ENCODE measurements around the gene WDR41. TPM values are rescaled to one million over a fixed set of nuclear protein-coding genes. Genes with fewer than 3 reads are reported as not detected.

Gene WDR41
- total and polyA plus RNA-seq, 9 of the 15 experiments (the other 6 are each of a cell fraction or from before 2014, with no cell fraction given): 33.6 to 67.2 (median 55.5) TPM

DNA sequence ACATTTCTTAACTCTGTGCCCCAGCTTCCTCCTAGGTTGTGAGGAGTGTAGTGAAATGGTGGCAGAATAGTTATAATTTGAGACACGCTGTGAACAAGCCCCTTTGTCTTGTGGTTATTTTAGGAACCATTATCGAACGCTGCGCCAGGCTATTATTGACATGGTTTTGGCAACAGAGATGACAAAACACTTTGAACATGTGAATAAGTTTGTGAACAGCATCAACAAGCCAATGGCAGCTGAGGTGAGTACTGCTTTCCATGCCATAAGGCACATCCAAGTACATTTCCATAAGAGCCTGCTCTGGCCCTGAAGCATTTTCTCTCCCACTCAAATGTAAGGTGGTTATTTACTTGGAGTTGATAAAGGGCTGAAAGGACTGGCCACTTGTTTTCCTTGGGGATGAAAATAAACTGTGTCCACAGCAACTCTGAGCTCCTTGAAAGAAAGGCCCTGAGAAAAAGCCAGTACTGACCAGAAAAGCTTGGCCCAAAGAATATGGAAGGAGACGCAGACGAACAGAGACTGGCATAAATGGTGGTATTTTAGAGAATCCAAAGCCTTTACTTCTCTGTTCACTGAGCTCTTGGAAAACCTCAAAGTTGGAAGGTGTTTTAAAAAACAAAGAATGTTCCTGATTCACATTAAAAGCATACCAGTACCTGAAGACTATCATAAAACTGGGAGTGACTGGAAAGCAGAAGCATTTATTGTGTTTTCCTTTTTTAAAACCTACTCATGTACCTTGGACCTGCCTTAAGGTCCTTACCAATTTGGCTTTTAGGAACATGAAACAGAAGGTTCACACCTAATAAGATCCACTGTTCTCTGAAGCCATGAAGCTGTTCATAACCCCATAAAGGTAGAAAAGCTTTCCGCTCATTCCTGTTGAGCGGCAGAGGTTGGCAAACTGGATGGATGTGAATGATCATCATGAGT is 72.2 kb downstream of the WDR41 start:
- Histone ChIP-seq H3K9ac (ENCODE audit: insufficient read depth in 1 of 2, low read depth in 2 of 2, low read length in 2 of 2) (no peak overlapping the region), H3K27ac (ENCODE audit: extremely low read depth, low read depth, low read length) (no peak overlapping the region), H3K4me1 (replicated peaks in 1 of 2; ENCODE audit: control insufficient read depth in 2 of 2, insufficient read depth in 2 of 2, low read length in 2 of 2) (no peaks in the 10 kb centered on the region), H2AFZ (ENCODE audit: low read depth, low read length) (no peak overlapping the region), H3K36me3 (ENCODE audit: control insufficient read depth, insufficient read depth, low read length) (no peaks in the 10 kb centered on the region), H3K79me2 (ENCODE audit: control insufficient read depth, insufficient read depth, low read length) (no peaks in the 10 kb centered on the region), H3K9me3 (replicated peaks; ENCODE audit: control insufficient read depth, insufficient read depth, low read depth, low read length) (no peaks in the 10 kb centered on the region), H3K27me3 (ENCODE audit: control insufficient read depth in 2 of 2, insufficient read depth in 2 of 2, low read length in 2 of 2) (peaks cover 7 to 28% of the 10 kb centered on the region in 2 experiments), H4K20me1 (replicated peaks; ENCODE audit: control insufficient read depth, insufficient read depth, low read length) (no peaks in the 10 kb centered on the region; the same call in 1 of the 2 replicates), H3K4me2 (ENCODE audit: insufficient read depth, low read length) (no peak overlapping the region), H3K9me1 (ENCODE audit: control insufficient read depth, insufficient read depth, low read length) (no peaks in the 10 kb centered on the region), H3K4me3 (no peak overlapping the region)
- ChIA-PET CTCF (ENCODE audit: low intra/inter-chr PET ratio) (no interaction called here), POLR2A (no interaction called here)
- TF ChIP-seq C11orf30 (IDR thresholded peaks at IDR 0.05; ENCODE audit: low read depth) (no peak), MIER1 (IDR thresholded peaks at IDR 0.05; ENCODE audit: low read depth) (no peak), CHD4 (IDR thresholded peaks at IDR 0.05; ENCODE audit: insufficient read depth, insufficient replicate concordance, low read depth, low read length, poor library complexity, severe bottlenecking) (no peak), NR1H2 (CRISPR knock-in tag; IDR thresholded peaks at IDR 0.05) (no peak), ETS1 (conservative IDR thresholded peaks at IDR 0.05; ENCODE audit: control insufficient read depth, low read depth, low read length) (no peak)
- FAIRE-seq (no peak), ATAC-seq (no peak), DNase-seq (ENCODE audit: extremely low read depth in 1 of 4, low spot score in 3 of 4) (no peak)
- WGBS (ENCODE audit: insufficient coverage, low coverage, missing lambda C conversion rate): 18% methylated on average over 8 of the region's 8 CpGs
- no TSS peak for BruUV-seq (replicated peaks)
- in situ Hi-C loops (cut with MboI) (no loop called here), intact Hi-C loops (cut with micrococcal nuclease) (no loop called here)

Data from K562 (cell line).